Stimulated activated CD4-positive, alpha-beta T cell treated with anti-CD3 and anti-CD28 coated beads, Interleukin-4, amount 100 ng/mL, for 4 hours (primary cell): ENCODE data around the gene CT45A1.
"Not testable (repeated sequence)": the region's sequence is repeated elsewhere in the genome, so short reads cannot be mapped to it uniquely, and the experiment has no call there.

ENCODE experiments used
- DNase-seq, 2 experiments: peaks; one replicate each; pipeline ENCODE4 v3.0.0-alpha.2; 2020

Gene CT45A1, protein sequence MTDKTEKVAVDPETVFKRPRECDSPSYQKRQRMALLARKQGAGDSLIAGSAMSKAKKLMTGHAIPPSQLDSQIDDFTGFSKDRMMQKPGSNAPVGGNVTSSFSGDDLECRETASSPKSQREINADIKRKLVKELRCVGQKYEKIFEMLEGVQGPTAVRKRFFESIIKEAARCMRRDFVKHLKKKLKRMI

DNA sequence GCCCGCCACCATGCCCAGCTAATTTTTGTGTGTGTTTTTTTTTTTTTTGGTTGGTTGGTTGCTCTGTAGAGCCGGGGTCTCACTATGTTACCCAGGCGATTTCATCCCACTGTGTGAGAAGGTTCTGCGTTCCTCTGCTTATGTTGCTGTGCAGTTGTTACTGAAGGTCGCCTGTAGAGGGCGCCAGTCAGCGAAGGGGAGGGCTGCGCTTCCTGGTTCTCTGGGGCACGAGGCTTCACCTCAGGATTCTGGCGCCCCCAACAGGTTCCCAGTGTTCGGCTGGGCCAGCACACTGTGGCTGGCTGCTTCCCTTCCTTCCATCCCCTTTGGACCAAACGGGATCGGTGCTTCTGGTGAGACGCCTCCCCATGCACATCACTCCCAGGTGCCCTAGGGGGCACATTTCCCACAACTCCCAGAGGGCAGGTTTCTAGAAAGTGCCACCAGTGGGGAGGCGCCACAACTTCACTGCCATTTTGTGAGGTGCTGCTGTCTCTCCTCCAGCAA, at the start of gene CT45A1:
CT45A1 (plus strand) TSS at position 457 of the 507 bp plus-strand sequence. CDS start 5,302 bp downstream, outside the sequence.
- DNase-seq = not testable (repeated sequence)

DNA sequence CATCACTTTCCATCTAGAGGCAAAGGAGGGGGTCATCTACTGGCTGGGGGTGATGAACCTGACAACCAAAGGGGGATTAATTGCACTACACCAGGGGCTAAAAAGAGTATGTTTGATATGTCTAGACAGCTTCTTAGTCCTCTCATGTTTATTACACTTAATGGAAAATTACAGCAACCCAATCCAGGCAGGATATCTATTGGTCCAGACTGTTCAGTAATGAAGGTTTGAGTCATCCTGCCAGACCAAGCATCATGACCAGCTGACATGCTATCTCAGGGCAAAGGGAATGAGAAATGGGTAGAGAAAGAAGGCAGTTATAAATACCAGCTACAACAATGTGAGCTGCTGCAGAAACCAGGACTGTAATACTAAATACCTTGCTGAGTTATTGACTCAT, 40.5 kb upstream of the CT45A1 start:
- not testable (repeated sequence) for DNase-seq

DNA sequence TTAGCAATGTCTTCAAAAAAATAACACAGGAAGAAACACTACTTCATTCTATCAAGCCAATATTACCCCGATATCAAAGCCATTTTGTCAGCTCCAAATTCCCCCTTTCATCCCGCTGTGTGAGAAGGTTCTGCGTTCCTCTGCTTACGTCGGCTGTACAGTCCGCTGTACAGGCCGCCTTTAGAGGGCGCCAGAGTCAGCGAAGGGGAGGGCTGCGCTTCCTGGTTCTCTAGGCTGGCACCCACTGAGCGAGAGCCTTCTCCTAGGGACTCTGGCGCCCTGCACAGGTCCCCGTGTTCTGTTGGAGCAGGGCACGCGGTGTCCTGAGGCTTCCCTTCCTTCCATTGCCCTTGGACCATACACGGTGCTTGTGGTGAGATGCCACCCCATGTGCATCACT, 25.3 kb upstream of the CT45A1 start:
- DNase-seq = peak in 1 of 2 experiments; percentile 6

DNA sequence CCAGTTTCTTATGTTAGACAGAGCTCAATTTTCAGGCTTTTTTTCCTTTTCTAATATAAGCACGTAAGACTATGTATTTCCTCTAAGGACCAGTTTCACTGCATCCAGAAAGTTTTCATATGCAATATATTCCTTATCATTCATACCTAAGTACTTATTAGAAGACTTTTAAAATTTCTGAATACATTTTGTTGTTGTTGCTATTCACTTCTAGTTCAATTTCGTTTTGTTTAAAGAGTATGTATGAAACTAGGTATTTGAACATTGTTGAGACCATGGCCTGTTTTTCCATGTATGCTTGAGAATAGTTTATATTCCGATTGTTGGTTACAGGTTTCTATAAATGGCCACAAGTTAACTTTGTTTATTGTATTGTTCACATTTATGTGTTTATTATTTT, 18.0 kb upstream of the CT45A1 start:
- no peak for DNase-seq

DNA sequence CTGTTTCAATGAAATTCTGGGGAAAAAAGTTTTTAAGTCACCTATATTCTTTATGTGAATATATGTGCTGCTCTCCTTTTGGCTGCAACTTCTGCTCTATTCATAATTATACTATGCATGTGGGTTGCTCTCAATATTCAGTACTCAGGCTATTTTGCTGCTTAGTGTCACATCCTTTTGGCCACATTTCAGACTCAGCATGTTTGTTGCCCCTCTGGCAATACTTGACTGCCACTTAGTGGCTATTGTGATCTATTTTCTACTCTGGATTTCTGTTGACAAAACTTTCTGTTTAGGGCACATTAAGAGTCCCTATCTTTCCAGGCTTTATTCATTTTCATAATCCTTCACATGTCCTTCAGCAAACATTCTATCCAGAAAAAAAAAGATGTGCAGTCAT, 15.8 kb upstream of the CT45A1 start:
- no peak for DNase-seq

DNA sequence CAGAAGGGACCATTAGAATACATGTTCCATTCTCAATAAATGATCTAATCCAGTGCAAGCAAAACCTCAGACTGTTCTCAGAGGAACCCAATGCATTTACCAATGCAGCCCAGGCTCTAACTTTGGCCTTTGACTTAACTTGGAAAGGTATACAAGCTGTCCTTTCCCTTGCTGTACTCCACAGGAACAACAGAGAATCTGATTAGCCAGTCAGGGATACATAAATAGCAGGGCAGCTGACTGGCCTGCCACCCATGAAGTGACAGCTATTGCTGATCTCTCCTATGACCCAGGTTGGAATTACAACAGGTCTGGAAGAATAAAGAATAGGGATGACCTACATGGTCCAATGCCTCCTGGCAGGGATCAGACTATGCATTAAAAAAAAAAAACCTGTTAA, 14.5 kb upstream of the CT45A1 start:
- DNase-seq = no peak

DNA sequence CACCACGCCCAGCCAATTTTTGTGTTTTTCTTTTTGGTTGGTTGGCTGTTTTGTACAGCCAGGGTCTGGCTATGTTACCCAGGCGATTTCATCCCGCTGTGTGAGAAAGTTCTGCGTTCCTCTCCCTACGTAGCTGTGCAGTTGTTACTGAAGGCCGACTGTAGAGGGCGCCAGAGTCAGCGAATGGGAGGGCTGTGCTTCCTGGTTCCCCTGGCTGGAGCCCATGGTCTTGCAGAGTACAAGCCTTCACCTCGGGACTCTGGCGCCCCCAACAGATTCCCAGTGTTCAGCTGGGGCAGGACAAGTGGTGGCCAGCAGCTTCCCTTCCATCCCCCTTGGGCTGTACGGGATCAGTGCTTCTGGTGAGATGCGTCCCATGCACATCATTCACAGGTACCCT, 5.6 kb upstream of the CT45A1 start:
- DNase-seq = peak in 1 of 2 experiments; percentile 32

DNA sequence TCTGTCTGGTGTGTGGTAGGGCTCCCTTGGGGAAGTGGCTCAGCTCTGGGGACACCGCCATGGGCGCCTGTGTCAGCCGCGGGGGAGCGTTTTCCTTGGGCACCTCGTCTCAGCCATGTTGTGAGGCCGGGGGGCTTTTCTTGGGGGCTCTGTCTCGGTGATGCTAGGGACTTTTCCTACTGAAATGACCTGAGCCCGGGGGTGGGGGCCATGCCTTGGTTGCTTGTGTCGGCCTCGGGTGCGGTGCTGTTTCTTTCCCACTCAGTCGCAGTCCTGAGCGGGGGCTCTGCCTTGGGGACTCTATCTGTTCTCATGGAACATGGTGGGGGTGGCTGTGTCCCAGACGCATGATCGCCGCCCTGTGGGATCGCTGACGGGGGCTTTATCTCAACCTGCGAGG, 356 bp downstream of the CT45A1 start:
- DNase-seq = no peak

DNA sequence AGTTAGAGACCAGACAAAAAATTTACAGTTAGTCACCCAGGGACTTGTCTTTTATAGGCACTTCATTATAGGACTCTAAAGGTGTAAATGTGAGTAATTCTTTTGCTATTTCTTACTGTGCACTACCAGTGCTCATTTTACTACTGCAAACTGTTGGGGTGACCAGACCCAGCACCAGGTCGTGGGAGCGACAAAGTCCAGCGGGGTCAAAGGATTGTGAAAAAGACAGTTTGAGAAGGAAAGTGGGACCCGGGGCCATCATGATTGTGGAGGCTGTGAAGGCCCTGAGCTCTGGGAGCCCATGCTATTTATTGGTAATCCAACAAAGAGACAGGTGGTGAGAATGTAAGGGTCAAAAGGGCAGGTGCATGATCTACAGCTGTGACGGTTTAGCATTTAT, 21.2 kb downstream of the CT45A1 start:
- not testable (repeated sequence) for DNase-seq

DNA sequence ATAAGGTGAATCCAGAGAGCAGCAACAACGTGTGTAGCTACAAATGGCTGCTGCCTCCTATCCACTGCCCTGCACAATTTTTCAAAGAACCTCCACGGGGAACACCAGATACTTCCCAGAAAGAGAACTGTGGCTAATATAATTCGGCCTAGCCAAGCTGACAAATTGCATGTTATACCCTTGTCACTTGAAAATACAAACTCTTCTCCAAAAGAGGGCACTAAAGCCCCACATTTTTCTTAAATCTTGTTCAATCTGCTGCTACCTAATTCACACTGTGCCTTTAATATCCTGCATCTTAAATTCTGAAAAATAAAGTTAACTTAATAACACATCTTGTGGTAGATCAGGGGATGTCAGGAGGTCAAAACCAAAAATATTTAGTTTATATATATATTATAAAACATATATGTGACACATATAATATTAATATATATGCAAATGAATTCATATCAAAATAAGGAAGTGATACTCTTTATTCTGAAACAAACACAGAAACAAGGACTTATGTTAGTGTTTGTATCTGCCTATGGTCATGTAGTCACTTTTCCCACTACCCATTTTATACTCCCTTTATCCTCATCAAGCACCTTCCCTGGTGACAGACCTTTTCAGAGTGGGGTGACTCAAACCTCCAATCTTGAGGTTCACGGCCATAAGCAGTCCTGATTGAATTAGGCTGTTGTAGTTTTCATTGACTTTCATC, 24.1 kb downstream of the CT45A1 start:
- no peak for DNase-seq

DNA sequence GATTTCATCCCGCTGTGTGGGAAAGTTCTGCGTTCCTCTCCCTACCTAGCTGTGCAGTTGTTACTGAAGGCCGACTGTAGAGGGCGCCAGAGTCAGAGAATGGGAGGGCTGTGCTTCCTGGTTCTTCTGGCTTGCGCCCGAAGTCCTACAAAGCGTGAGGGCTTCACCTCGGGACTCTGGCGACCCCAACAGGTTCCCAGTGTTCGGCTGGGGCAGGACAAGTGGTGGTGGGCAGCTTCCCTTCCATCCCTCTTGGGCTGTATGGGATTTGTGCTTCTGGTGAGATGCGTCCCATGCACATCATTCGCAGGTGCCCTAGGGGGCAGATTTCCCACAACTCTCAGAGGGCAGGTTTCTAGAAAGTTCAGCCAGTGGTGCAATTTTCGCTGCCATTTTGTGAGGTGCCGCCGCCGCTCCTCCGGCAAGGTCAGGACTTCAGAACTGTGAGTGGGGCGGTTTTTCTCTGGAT, 27.3 kb downstream of the CT45A1 start:
- peak in 1 of 2 experiments; percentile 53 for DNase-seq

DNA sequence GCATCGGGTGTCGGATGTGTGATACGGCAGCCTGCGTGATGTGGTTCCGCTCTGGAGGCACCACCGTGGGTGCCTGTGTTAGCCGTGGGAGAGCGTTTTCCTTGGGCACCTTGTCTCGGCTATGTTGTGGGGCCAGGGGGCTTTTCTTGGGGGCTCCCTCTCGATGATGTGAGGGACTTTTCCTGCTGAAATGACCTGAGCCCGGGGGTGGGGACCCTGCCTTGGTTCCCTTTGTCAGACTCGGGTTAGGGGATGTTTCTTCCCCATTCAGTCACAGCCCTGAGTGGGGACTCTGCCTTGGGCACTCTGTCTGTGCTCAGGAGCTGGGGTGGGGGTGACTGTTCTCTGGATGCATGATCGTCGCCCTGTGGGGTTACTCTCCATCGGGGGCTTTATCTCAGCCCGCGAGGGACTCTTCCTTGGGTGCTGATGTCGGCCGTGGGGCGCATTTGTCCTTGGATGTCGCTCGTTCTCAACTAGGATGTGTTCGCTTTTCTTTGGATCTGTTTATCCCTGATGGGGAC, 27.8 kb downstream of the CT45A1 start:
- DNase-seq = no peak

DNA sequence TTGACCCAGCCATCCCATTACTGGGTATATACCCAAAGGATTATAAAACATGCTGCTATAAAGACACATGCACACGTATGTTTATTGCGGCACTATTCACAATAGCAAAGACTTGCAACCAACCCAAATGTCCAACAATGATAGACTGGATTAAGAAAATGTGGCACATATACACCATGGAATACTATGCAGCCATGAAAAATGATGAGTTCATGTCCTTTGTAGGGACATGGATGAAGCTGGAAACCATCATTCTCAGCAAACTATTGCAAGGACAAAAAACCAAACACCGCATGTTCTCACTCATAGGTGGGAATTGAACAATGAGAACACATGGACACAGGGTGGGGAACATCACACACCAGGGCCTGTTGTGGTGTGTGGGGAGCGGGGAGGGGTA, 31.3 kb downstream of the CT45A1 start:
- not testable (repeated sequence) for DNase-seq

DNA sequence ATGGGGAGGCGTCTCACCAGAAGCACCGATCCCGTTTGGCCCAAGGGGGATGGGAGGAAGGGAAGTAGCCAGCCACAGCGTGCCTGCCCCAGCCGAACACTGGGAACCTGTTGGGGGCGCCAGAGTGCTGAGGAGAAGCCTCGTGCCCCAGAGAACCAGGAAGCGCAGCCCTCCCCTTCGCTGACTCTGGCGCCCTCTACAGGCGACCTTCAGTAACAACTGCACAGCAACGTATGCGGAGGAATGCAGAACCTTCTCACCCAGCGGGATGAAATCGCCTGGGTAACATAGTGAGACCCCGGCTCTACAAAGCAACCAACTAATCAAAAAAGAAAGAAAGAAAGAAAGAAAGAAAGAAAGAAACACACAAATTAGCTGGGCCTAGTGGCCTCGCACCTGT, 54.7 kb downstream of the CT45A1 start, which contains the start of gene CT45A3:
CT45A3 (minus strand) TSS at position 101 of the 400 bp plus-strand sequence. CDS start 3,747 bp downstream, outside the sequence.
- not testable (repeated sequence) for DNase-seq
